ENCODE data around the gene FGA.

FGA gene

DNA sequence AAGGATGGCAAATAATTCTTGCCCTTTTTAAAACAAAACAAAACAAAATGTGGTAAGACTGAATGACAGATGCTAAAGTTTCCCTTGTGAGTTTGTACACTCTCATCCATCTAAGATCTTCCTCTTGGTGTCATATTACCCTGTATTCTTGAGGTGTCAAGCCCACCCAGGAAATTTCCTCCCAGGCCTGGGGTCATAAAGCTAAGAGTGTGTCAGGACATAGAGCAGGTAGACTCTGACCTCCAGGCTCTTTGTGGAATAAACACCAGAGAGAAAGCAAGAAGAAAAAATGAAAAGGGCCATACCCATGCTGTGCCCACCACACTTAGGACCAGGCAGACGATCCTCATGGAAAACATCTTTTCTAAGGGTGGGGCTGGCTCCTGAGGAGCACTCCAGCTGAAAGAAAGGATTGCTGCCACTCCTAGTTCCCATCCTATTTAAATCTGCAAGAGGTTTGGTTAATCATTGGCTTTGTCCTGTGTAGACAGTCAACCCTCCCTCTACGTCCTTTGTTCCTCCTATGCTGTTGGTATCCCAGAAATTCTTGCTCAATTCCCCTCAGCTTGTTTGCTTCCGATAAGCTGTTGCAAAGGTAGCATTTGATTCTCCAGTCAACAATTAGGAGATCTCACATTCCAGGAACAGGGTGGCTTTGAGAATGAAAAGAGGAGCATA, at the start of gene FGA:
Gene FGA, minus strand, starts transcription at position 414 of the 678 bp plus-strand sequence. Its CDS starts 55 bp downstream, at position 359.
- TF ChIP-seq, protein P1, sequence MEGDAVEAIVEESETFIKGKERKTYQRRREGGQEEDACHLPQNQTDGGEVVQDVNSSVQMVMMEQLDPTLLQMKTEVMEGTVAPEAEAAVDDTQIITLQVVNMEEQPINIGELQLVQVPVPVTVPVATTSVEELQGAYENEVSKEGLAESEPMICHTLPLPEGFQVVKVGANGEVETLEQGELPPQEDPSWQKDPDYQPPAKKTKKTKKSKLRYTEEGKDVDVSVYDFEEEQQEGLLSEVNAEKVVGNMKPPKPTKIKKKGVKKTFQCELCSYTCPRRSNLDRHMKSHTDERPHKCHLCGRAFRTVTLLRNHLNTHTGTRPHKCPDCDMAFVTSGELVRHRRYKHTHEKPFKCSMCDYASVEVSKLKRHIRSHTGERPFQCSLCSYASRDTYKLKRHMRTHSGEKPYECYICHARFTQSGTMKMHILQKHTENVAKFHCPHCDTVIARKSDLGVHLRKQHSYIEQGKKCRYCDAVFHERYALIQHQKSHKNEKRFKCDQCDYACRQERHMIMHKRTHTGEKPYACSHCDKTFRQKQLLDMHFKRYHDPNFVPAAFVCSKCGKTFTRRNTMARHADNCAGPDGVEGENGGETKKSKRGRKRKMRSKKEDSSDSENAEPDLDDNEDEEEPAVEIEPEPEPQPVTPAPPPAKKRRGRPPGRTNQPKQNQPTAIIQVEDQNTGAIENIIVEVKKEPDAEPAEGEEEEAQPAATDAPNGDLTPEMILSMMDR (conservative IDR thresholded peaks at IDR 0.05; ENCODE audit: low read length), result no peak
- no peak within 1 kb of the TSS for H3K4me3 ChIP-seq (ENCODE audit: low read length)
- no peak for DNase-seq (ENCODE audit: low read depth)

DNA sequence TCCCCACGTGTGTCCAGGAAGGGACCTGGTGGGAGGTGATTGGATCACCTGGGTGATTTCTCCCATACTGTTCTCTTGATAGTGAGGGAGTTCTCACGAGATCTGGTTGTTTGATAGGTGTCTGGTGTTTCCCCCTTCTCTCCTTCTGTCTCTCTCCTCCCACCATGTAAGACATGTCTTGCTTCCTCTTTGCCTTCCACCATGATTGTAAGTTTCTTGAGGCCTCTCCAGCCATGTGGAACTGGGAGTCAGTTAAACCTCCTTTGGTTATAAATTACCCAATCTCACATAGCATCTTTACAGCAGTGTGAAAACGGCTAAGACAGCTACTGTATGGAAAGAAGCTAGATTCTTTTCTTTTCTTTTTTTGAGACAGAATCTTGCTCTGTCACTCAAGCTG, 43.5 kb upstream of the FGA start:
- H3K4me3 ChIP-seq (ENCODE audit: low read length), result no peak overlapping the region
- DNase-seq (ENCODE audit: low read depth), result no peak
- TF ChIP-seq, protein P1 (conservative IDR thresholded peaks at IDR 0.05; ENCODE audit: low read length), result no peak

DNA sequence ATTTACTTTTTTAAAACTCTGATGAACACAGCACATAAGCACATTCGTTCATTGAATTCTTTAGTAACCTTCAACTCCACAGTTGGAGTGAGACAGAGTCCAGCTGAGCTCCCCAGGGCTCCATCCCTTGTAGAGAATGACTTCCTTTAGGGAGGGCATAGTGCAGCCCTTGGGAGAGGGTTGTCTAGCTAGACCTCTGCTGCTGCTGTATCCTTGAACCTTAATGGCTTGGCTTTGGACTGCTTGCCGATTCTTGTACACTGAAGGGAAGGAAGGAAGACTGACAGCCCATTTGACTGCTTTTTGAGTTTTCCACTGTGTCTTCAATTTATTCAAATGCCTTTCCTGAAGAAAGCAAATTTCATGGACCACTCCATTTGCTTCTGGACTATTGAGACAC, 41.3 kb upstream of the FGA start:
- no peak for DNase-seq (ENCODE audit: low read depth)
- TF ChIP-seq, protein P1 (conservative IDR thresholded peaks at IDR 0.05; ENCODE audit: low read length), result no peak
- H3K4me3 ChIP-seq (ENCODE audit: low read length), result no peak overlapping the region

DNA sequence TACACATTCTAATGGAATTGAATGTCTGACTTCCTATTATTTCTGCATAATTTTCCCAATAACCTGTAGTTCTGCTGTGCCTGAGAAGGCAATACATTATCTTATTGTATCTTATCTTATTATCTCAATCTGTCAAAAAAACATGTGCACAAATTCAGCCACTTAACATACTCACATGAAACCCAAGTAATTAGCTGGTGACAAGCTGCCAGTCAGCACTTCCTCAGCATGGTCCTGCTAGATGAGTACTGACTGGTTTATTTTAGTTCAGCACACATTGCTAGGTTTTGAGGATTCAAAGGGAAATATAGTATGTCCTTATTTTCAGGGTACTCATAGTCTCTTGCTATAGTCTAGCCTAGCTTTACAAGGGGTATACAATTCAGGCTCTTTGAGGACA, 39.8 kb upstream of the FGA start:
- no peak overlapping the region for H3K4me3 ChIP-seq (ENCODE audit: low read length)
- DNase-seq (ENCODE audit: low read depth), result no peak
- TF ChIP-seq, protein P1 (conservative IDR thresholded peaks at IDR 0.05; ENCODE audit: low read length), result no peak

DNA sequence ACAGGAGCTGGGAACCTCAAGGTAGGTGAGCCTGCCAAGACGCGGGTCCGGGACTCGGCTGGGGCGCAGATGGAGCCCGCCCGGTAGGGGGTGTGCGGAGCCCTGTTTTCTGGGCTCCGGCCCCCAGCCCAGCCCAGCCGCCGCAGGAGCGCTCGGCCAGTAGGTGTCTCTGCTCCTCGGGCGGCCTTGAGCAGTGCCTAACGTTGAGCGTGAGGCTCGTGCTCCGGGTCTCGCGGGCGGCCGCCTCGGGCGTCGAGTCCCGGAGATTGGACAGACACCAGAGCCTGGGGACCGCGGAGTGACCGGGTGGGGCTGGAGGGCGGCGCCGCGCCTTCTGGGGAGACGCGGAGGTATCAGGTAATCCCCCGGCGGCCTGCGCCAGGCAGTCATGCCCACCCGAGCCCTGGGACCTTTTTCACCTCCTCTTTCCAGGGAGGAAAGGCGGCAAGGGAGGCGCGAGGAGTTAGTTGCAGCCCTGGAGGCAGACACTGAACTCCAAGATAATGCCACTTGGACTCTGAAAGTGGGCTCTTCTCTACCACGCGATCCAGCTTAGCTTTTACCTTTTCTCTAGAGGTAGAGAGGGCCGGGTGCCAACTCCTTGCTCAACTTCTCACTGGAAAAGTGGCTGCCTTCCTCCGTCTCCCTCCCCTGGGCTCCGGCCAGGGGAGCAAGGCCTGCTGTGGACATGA, 36.4 kb upstream of the FGA start:
- TF ChIP-seq, protein P1 (conservative IDR thresholded peaks at IDR 0.05; ENCODE audit: low read length), result peak; percentile 20; the same call in 1 of the 2 replicates
- no peak overlapping the region for H3K4me3 ChIP-seq (ENCODE audit: low read length)
- peak; percentile 5 for DNase-seq (ENCODE audit: low read depth)

DNA sequence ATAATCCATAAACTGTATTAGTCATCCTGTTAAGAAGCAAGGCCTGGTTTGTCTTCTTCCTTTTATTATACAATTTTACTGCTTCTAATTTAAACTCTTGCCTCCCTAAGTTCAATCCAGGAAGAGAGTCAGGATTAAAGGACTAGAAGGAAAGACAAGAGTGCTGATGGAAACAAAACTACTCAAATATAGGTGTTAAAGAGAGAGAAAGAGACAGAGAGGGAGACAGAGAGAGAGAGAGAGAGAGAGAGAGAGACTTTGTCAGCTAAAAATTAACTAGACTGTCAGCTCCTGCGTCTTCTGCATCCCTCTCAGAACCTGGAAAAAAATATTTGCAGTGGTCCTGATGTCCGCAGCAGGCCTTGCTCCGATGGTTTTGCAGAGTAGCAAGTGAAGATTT, 35.4 kb upstream of the FGA start:
- no peak for DNase-seq (ENCODE audit: low read depth)
- TF ChIP-seq, protein P1 (conservative IDR thresholded peaks at IDR 0.05; ENCODE audit: low read length), result no peak
- no peak overlapping the region for H3K4me3 ChIP-seq (ENCODE audit: low read length)

DNA sequence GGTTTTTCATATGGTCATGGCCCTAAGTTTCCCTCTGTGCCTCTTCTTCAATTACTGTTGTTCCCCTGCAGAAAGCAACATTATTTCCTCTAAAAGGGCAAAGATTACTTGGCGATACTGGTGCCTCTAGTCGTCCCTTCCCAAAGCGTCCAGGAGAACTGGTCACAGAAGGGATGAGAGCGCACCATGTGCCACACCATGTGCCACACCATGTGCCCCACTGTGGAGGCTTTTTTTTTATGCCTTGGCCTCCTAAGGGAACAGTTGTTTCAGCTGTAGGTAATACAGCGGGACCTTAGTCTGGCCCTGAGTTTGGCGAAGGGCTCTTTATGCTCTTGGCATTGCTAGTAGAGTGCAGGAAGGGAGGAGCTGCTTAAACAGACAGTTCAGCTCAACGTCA, 33.5 kb upstream of the FGA start:
- H3K4me3 ChIP-seq (ENCODE audit: low read length), result no peak overlapping the region
- no peak for DNase-seq (ENCODE audit: low read depth)
- TF ChIP-seq, protein P1 (conservative IDR thresholded peaks at IDR 0.05; ENCODE audit: low read length), result no peak
